Stimulated activated CD8-positive, alpha-beta memory T cell treated with anti-CD3 and anti-CD28 coated beads, Interleukin-15, amount 100 ng/mL, for 48 hours (primary cell): ENCODE results near the gene GEMIN7.

ENCODE experiments used
- DNase-seq, 2 donors: peaks; one replicate each; pipeline ENCODE4 v3.0.0-alpha.2; 2020; ENCODE audit warnings: low read depth in 2 of 2

Gene GEMIN7

DNA sequence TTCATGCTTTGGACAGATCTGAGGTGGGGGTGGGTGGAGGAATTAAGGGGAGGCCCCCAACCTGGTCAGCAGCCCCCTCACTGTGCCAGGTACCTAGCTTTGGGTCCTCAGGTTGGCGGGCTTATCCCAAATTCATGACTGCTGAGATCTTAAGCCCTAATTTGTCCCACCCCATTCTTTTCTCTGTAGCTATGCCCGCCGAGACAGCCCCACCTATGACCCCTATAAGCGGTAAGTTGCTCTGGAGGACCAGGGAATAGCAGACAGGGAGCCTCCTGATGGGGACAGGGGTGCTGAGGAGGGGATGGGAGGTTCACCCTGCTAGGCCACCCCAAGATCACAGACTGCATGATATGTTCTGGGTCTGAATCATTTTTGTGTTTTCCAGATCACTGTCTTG is 17.1 kb upstream of the GEMIN7 start:
- no peak for DNase-seq

DNA sequence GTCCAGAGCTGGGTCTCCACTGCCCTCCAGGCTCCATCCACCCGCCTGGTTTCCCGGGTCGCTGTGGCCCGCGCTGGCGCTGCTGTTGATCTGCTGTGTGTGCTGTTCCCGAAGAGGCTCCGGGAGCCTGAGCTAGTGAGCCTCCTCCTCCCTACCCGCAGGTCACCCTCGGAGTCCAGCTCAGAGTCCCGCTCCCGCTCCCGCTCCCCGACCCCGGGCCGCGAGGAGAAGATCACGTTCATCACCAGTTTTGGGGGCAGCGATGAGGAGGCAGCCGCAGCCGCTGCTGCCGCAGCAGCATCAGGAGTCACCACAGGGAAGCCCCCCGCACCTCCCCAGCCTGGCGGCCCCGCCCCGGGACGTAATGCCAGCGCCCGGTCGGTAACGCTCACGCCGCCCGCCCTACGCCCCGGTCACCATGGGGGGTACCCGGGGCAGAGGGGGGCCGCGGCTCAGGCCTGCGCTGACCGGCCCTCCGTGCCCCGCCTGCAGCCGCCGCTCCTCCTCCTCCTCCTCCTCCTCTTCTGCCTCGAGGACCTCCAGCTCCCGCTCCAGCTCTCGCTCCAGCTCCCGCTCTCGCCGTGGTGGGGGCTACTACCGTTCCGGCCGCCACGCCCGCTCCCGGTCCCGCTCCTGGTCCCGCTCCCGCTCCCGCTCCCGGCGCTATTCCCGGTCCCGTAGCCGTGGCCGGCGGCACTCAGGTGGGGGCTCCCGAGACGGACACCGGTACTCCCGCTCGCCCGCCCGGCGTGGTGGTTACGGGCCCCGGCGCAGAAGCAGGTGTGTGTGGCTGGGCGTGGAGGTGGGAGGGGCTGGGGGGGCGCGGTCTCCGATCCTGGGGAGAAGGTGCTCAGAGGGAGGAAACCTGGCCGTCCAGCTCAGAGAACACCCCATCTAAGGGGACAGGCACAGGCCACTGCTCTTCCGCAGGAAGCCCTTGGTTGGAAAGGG is 14.9 kb upstream of the GEMIN7 start:
- DNase-seq, result no peak

DNA sequence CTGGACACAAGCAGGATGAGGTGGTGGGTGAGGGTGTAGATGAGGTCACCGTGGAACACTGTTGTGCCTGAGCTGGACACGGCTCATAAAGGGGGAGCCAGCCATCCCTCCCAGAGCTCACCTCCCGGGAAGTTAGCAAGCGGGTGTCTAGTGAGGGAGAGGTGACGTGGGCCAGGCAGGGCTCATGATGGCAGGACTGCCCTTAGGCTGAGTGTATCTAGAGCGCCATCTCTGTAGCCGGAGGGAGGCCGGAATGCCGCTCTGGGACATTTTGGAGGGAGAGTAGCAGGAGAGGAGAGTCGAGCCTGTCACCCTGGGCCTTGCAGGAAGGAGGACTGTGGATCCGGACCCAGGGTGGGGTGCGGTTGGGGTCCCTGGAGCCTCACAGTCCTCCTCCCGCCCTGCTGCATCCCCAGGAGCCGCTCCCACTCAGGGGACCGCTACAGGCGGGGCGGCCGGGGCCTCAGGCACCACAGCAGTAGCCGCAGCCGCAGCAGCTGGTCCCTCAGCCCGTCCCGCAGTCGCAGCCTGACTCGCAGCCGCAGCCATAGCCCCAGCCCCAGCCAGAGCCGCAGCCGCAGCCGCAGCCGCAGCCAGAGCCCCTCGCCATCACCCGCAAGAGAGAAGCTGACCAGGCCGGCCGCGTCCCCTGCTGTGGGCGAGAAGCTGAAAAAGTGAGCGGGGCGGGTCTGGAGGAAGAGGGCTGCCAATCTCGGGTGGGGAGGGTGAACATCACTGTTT is 12.0 kb upstream of the GEMIN7 start:
- DNase-seq, result no peak

DNA sequence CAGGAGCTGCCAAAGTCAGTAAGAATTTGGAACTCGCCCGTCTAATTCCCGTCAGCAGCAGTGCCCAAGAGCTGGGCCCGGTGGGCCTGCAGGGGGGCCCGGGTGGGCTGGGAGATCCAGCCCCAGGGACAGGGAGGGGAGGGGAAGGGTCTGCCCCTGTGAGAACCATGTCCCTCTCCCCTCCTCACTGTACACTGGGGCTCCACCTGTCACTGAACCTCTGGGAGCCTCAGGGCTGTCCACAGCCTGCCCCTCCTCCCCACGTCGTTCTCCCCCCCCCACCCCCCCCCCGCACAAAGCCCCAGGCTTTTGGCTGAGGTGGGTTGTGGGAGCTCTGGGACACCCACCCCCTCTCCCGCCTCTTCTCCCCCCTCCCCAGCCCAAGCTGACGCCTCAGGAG is 11.0 kb upstream of the GEMIN7 start:
- DNase-seq, result no peak

DNA sequence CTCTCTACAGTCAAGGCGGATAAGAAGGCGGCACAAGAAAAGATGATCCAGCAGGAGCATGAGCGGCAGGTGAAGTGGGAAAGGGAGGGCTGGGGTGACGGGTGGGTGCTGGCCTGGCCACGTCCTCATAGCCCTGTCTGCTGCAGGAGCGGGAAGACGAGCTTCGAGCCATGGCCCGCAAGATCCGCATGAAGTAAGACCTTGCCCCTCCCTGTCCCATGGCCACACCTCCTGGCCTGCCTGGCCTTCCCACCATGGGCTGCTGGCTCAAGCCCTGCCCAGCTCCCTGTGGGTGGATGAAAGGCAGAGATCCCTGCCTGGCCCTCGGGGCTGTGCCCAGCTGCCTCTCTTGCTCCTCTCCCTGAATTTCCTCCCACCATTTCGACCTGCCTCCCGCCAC is 10.0 kb upstream of the GEMIN7 start:
- DNase-seq, result no peak

DNA sequence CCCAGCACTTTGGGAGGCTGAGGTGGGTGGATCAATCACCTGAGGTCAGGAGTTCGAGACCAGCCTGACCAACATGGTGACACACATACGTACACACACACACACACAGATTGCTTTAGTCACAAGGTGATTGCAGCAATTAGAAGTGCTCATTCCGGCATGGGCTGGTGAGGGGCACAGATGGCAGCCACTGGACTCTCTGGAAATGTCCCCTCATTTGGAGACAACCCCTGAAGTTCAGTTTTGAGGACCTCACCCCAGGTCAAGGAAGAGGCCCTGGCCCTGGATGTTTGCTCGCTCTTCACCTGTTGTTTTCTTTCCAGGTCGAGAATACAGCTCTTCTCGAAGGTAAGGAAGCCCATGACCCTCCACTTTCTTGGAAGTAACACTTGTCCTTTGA is 8.8 kb upstream of the GEMIN7 start:
- DNase-seq, result no peak

GRCh38 chr19:45070861-45071544 is 8.1 kb upstream of the GEMIN7 start:
- DNase-seq, result no peak

DNA sequence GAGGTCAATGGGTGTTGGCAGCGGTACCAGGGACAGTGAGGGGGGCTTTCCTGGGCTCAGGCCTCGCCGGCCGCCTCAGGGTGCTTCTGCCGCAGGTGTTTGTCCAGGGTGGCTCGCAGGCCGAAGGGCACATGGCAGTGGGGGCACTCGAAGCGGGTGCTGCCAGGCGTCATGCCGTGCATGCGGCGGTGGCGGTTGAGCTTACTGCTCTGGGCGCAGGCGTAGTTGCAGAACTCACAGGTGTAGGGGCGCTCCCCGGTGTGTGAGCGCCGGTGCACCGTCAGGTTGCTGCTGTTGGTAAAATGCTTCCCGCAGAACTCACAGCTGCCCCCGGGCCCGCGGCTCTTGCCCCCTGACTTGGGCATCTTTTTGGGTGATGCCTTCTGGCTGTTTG is 7.5 kb upstream of the GEMIN7 start:
- no peak for DNase-seq

DNA sequence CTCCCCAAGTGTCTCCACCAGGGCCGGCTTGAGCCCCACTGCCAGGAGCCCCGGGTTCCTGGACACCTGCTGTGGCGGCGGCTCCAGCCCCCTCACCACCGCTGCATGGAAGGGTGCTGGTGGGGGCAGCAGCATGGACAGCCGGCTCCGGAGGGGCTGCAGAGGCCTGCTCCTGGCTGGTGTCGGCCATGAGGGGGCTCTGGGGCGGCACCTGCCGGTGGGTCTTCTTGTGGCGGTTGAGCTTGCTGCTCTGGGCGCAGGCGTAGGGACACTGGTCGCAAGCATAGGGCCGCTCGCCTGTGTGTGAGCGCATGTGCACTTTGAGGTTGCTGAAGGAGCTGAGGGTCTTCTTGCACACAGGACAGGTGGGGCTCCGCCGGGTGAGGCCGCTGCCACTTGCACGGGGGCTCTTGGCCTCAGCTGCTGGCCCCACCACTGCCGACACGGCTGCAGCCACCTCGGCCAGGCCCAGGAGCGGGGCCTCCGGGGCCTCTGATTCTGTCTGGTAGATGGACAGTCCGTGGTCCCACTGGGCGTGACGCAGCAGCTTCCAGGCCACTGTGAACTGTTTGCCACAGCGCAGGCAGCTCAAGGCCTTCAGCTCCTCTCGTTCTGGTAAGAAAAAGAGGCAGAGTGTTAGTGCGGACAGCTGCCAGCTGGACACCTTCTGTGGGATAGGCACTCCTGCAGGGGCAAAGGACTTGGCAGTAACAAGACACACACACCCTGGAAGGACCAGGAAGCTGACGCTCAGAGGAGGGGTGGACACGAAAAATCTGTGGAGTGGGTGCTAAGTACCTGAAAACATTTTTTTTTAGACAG is 6.9 kb upstream of the GEMIN7 start:
- no peak for DNase-seq

DNA sequence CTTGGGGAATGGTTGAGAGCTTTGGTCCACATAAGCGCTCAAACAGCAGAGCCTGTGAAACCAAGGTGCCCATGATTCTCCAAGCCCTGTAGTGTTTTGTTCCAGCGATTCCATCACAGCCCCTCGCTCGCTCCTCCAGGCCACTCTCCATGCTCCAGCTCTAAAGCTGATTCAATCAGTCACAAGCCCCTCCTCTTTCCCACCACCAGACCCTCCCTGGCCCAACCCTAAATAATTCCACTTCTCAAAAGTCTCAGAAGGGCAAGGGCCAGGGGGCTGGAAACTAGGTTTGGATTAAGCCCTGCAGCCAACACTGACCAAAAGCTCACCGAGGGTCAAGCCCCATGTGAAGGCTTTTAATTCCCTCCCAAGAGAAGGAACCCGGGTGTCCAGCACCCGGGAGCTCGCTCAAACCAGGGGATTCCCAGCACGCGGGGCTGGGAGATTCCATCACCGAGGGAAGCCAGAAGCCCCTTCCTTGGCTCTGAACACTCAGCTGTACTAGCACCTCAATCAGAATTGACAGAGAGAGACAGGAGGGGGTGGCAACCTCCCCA is 4.2 kb upstream of the GEMIN7 start:
- DNase-seq, result no peak

DNA sequence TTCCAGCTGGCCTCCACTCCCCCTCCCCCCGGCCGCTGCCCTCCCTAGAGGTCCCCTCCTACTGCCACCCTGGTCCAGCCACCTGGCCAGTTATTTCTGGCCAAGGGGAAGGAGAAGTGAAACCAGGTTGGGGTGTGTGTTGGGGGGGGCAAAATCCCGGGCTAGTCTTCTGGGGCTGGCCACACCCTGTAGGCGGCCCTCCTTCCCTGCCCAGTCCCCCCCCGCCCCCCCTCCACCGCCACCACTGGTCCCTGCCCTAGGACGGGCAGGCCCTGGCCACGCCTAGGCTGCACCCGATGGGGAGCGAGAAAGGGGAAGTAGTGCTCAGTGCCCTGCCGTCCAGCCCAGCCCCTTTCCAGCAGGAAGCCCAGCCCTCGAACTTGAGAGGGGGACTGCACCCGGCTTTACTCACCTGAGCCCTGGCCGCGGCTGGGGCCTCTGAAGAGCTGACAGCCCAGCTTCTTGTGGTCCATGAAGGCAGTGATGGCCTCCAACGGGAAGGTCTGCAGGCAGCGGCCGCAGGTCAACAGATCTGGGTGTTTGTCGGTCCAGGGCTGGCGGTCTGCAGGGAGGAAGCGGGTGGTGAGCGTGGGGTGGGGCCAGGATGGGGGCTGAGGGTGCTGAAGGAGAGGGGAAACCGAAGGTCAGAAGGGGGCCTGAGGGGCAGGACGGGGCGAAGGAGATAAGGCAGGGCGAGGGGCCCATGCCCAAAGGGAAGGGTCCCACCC is 3.6 kb upstream of the GEMIN7 start:
- peak in 1 of 2 donors; percentile 41 for DNase-seq

- peak; percentile 79 to 80 for DNase-seq
Measured at GRCh38 chr19:45076029-45076850, 2.8 kb upstream of the GEMIN7 start, which contains the start of gene ZNF296. Gene ZNF296 (minus strand): TSS chr19:45076478. CDS start chr19:45076373, 105 bp downstream.

GRCh38 chr19:45076851-45077730 is 2.0 kb upstream of the GEMIN7 start:
- no peak for DNase-seq

DNA sequence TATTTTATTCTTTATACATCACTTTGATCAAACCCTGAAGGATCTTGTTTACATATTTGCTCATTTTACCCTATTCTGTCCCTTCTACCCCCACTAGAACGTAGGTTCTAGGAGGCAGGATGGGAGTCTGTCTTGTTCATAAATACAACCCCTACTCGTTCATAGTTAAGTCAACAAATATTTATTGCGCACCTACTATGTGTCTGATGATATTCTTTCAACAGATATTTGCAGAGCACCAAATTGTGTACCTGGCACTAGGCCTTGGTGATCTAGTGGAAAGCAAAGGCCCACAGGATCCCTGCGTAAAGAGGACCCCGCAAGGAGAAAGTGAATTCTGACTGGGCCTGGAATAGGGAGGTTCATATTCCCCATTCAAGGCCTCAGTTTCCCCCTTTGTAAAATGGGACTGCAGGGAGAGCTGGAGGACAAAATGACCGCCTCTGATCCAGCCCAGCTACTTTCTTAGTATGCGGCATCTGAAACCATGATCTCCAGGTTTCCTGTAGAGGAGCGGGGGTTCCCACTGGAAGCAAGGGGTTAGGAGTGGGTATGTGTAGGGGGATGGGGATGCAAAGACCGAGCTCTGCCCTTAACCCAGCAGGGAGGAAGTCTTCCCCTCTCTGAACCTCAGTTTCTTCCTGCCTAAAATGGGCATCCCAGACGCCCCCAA is 534 bp upstream of the GEMIN7 start:
- no peak for DNase-seq

- no peak for DNase-seq
Measured at GRCh38 chr19:45079911-45080370, 881 bp downstream of the GEMIN7 start.

GRCh38 chr19:45082170-45082569 is 3.1 kb downstream of the GEMIN7 start:
- DNase-seq, result no peak

GRCh38 chr19:45086480-45086879 is 7.4 kb downstream of the GEMIN7 start:
- DNase-seq, result no peak

GRCh38 chr19:45087531-45087930 is 8.5 kb downstream of the GEMIN7 start:
- peak in 1 of 2 donors; percentile 17 for DNase-seq
